ENCODE data around the gene SHOX. TPM values are rescaled to one million over a fixed set of nuclear protein-coding genes. Genes with fewer than 3 reads are reported as not detected.
"Not testable (repeated sequence)": the region's sequence is repeated elsewhere in the genome, so short reads cannot be mapped to it uniquely, and the experiment has no call there.

SHOX gene
- total RNA-seq, 1 experiment from 2014 or later = not detected

DNA sequence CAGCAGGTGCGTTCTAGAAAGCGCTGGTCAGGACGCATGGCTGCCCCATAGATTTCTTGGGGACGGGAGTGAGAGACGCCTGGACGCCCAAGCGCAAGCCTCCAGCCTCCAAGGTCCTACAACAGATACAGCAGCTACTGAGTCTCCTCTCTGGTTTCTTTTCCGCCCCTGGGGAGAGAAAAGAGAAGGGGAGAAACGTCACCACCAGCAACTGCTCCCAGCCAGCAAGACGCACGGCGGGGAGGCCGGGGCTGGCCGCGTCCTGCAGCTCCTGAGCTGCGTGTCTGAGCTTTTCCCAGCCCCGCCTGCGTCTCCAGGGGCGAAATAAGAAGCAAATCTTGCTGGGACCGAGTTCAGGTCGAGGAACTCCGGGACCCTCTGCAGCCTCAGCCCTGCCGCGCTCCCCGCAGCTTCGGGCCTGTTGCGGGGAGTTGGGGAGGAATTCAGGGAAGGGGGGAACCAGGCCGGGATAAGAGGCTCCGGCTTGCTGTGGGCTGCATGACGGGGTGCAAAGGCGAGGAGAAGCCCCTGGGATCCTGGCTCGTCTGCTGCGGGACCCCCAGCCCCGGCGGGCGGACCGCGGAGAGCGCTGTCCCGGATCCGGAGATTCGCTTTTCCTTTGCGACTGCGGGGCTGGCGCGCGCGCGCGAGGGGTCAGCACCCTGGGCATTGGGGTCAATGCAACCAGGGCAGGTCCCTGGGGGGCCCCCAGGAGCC is 6.8 kb upstream of the SHOX start:
- H3K4me1 Mint-ChIP-seq (ENCODE audit: low read depth, unreplicated experiment) = no peaks in the 10 kb centered on the region
- intact Hi-C loops (cut with micrococcal nuclease; ENCODE audit: unreplicated experiment) = no loop called here

DNA sequence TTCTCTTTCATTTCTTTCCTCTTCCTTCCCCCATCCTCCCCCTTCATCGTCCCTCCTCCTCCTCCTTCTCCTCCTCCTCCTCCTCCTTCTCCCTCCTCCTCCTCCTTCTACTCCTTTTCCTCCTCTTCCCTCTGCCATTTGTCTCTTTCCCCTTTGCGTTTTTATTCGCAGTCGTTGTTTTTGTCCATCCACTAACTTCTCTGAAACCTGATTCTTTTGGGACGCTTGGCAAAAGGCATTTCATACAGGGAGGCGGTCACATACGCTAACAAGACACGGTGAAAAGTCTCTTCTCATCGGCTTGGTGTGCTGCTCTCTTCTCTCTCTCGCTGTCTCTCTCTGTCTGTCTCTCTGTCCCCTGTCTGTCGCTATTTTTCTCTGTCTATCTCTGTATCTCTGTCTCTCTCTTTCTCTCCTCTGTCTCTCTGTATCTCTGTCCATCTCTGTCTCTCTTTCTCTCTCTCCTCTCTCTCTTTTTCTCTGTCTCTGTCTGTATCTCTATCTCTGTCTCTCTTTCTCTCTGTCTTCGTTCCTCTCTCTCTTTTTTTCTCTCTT is 5.4 kb upstream of the SHOX start:
- Mint-ChIP-seq H3K4me1 (ENCODE audit: low read depth, unreplicated experiment) (no peaks in the 10 kb centered on the region), H3K9me3 (ENCODE audit: low read depth, unreplicated experiment) (peaks cover 49% of the 10 kb centered on the region), H3K27me3 (ENCODE audit: unreplicated experiment) (no peaks in the 10 kb centered on the region), H3K4me3 (ENCODE audit: low read depth, unreplicated experiment) (no peak overlapping the region), H3K27ac (ENCODE audit: unreplicated experiment) (no peak overlapping the region), H3K36me3 (ENCODE audit: insufficient read depth, unreplicated experiment) (peaks cover 8% of the 10 kb centered on the region)
- no peak for DNase-seq
- CTCF ChIA-PET = no interaction called here
- TF ChIP-seq, protein P1, sequence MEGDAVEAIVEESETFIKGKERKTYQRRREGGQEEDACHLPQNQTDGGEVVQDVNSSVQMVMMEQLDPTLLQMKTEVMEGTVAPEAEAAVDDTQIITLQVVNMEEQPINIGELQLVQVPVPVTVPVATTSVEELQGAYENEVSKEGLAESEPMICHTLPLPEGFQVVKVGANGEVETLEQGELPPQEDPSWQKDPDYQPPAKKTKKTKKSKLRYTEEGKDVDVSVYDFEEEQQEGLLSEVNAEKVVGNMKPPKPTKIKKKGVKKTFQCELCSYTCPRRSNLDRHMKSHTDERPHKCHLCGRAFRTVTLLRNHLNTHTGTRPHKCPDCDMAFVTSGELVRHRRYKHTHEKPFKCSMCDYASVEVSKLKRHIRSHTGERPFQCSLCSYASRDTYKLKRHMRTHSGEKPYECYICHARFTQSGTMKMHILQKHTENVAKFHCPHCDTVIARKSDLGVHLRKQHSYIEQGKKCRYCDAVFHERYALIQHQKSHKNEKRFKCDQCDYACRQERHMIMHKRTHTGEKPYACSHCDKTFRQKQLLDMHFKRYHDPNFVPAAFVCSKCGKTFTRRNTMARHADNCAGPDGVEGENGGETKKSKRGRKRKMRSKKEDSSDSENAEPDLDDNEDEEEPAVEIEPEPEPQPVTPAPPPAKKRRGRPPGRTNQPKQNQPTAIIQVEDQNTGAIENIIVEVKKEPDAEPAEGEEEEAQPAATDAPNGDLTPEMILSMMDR (IDR thresholded peaks at IDR 0.05; ENCODE audit: unreplicated experiment) = no peak
- BruUV-seq (replicated peaks) = no TSS peak
- intact Hi-C loops (cut with micrococcal nuclease; ENCODE audit: unreplicated experiment) = no loop called here

More for the DNA sequence above, 6.8 kb upstream of the SHOX start:
- peaks cover 42% of the 10 kb centered on the region for H3K9me3 Mint-ChIP-seq (ENCODE audit: low read depth, unreplicated experiment)
- no peak overlapping the region for H3K4me3 Mint-ChIP-seq (ENCODE audit: low read depth, unreplicated experiment)
- H3K27me3 Mint-ChIP-seq (ENCODE audit: unreplicated experiment) = no peaks in the 10 kb centered on the region
- TF ChIP-seq, protein P1 (IDR thresholded peaks at IDR 0.05; ENCODE audit: unreplicated experiment) = no peak
- H3K27ac Mint-ChIP-seq (ENCODE audit: unreplicated experiment) = no peak overlapping the region
- no peak for DNase-seq
- CTCF ChIA-PET = no interaction called here
- peaks cover 8% of the 10 kb centered on the region for H3K36me3 Mint-ChIP-seq (ENCODE audit: insufficient read depth, unreplicated experiment)
- no TSS peak for BruUV-seq (replicated peaks)

DNA sequence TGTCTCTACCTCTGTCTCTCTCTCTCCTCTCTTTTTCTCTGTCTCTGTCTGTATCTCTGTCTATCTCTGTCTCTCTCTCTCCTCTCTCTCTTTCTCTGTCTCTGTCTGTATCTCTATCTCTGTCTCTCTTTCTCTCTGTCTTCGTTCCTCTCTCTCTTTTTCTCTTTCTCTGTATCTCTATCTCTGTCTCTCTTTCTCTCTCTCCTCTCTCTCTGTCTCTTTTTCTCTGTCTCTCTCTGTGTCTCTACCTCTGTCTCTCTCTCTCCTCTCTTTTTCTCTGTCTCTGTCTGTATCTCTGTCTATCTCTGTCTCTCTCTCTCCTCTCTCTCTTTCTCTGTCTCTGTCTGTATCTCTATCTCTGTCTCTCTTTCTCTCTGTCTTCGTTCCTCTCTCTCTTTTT is 4.5 kb upstream of the SHOX start:
- DNase-seq; H3K27ac Mint-ChIP-seq (ENCODE audit: unreplicated experiment); H3K4me1 Mint-ChIP-seq (ENCODE audit: low read depth, unreplicated experiment); H3K36me3 Mint-ChIP-seq (ENCODE audit: insufficient read depth, unreplicated experiment); H3K27me3 Mint-ChIP-seq (ENCODE audit: unreplicated experiment); intact Hi-C loops (cut with micrococcal nuclease; ENCODE audit: unreplicated experiment); CTCF ChIA-PET; BruUV-seq (replicated peaks); H3K4me3 Mint-ChIP-seq (ENCODE audit: low read depth, unreplicated experiment): not testable (repeated sequence)
- H3K9me3 Mint-ChIP-seq (ENCODE audit: low read depth, unreplicated experiment) = peaks cover 49% of the 10 kb centered on the region

DNA sequence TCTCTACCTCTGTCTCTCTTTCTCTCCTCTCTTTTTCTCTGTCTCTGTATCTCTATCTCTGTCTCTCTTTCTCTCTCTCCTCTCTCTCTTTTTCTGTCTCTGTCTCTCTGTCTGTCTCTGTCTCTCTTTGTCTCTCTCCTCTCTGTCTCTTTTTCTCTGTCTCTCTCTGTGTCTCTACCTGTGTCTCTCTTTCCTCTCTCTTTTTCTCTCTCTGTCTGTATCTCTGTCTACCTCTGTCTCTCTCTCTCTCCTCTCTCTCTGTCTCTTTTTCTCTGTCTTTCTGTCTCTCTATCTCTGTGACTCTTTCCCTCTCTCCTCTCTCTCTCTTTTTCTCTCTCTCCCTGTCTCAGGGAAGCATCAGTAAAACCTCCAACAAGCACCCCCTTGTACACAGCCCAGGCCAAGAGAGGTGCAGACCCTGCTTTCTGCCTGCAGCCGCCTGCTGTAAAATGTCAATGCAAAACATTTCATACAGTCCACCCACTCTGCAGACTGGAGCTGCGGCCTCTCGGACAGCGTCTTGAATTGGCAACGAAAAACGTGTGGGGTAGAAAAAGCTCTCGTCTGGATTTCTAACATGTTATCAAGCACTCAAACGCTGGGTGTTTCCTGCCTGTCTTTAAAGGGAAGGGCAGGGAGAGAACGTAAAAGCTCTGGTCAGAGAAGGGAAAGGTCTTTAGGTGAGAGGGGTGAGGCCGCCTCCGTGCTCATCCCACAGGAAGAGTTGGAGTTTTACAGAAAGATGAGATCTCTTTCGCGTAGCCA is 3.7 kb upstream of the SHOX start:
- TF ChIP-seq, protein P1 (IDR thresholded peaks at IDR 0.05; ENCODE audit: unreplicated experiment) = no peak
- intact Hi-C loops (cut with micrococcal nuclease; ENCODE audit: unreplicated experiment) = no loop called here
- peaks cover 8% of the 10 kb centered on the region for H3K36me3 Mint-ChIP-seq (ENCODE audit: insufficient read depth, unreplicated experiment)
- H3K9me3 Mint-ChIP-seq (ENCODE audit: low read depth, unreplicated experiment) = peaks cover 48% of the 10 kb centered on the region
- no peaks in the 10 kb centered on the region for H3K4me1 Mint-ChIP-seq (ENCODE audit: low read depth, unreplicated experiment)
- no peak for DNase-seq
- no peaks in the 10 kb centered on the region for H3K27me3 Mint-ChIP-seq (ENCODE audit: unreplicated experiment)
- peak overlapping the region; percentile 10 for H3K27ac Mint-ChIP-seq (ENCODE audit: unreplicated experiment)
- CTCF ChIA-PET = no interaction called here
- BruUV-seq (replicated peaks) = no TSS peak
- no peak overlapping the region for H3K4me3 Mint-ChIP-seq (ENCODE audit: low read depth, unreplicated experiment)
